Muscle layer of duodenum (tissue), 2 donors: ENCODE results near the gene LRRN4CL.
A peak's percentile ranks its signal among the peaks of the same experiment; 100 is the strongest.
"Not testable (repeated sequence)": the region's sequence is repeated elsewhere in the genome, so short reads cannot be mapped to it uniquely, and the experiment has no call there.

ENCODE experiments used
- H3K27ac ChIP-seq: one replicate; pipeline ENCODE4 v1.7.0; 2013; ENCODE audit warnings: mild to moderate bottlenecking, low read length
- H3K27me3 ChIP-seq: one replicate; pipeline ENCODE4 v1.7.0; 2013; ENCODE audit warnings: low read depth, mild to moderate bottlenecking, control low read depth, low read length
- H3K36me3 ChIP-seq, 2 donors: one replicate each; pipeline ENCODE4 v1.7.0; 2013; ENCODE audit warnings: low read length in 2 of 2, control low read depth in 1 of 2, mild to moderate bottlenecking in 1 of 2; ENCODE audit not compliant: insufficient read depth in 2 of 2, control insufficient read depth in 1 of 2
- H3K4me1 ChIP-seq, 2 donors: one replicate each; pipeline ENCODE4 v1.7.0; 2013; ENCODE audit warnings: low read length in 2 of 2, mild to moderate bottlenecking in 2 of 2, control low read depth in 1 of 2, moderate library complexity in 1 of 2; ENCODE audit not compliant: insufficient read depth in 2 of 2, control insufficient read depth in 1 of 2
- H3K4me3 ChIP-seq, 2 donors: one replicate each; pipeline ENCODE4 v1.7.0; 2013; ENCODE audit warnings: low read length in 2 of 2, low read depth in 1 of 2, mild to moderate bottlenecking in 1 of 2
- H3K9me3 ChIP-seq, 2 donors: one replicate each; pipeline ENCODE4 v1.7.0; 2013; ENCODE audit warnings: low read length in 2 of 2, control low read depth in 1 of 2, mild to moderate bottlenecking in 1 of 2; ENCODE audit not compliant: control insufficient read depth in 1 of 2
- donor health status: healthy.

The LRRN4CL gene

DNA sequence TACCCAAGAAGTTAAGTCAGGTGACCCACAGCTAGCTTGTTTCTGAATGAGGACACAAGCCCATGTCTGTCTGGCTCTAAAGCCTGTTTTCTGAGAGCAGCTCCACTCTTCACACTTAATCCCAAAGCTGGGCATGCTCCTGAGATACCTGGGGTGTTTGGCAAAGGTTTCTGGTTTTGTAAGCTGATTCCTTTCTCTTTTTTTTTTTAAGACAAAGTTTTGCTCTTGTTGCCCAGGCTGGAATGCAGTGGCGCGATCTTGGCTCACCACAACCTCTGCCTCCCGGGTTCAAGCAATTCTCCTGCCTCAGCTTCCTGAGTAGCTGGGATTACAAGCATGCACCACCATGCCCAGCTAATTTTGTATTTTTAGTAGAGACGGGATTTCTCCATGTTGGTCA is 4.3 kb upstream of the LRRN4CL start:
- peaks cover 25 to 30% of the 10 kb centered on the region in 2 donors for H3K36me3 ChIP-seq
- not testable (repeated sequence) for H3K27ac ChIP-seq, H3K4me3 ChIP-seq

DNA sequence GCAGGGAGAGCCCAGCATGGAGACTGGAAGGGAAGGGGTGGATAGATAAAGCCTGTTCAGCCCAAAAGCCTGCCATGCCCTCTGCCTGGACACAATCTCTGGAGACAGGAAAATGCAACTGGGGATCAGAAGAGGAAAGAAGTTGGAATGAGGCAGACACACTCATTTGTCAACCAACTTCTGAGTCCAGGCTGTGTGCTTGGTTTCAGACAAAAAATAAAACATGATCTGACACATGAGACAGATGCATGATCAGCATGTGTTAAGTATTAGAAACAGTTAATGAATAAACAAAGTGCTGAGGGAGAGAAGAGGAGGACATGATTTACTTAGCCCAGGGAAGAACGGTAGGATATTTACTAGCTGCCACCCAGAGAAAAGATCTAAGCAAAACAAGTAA is 839 bp downstream of the LRRN4CL start:
- H3K27me3 ChIP-seq = no peaks in the 10 kb centered on the region
- no peaks in the 10 kb centered on the region for H3K9me3 ChIP-seq
- peak overlapping the region; percentile 49 for H3K27ac ChIP-seq
- peaks cover 25 to 30% of the 10 kb centered on the region in 2 donors for H3K36me3 ChIP-seq
- peaks cover 0 to 12% of the 10 kb centered on the region in 2 donors for H3K4me1 ChIP-seq
- H3K4me3 ChIP-seq = peak overlapping the region; percentile 47

More for the DNA sequence above, 4.3 kb upstream of the LRRN4CL start:
- H3K9me3 ChIP-seq, H3K27me3 ChIP-seq: not testable (repeated sequence)
- peaks cover 0 to 12% of the 10 kb centered on the region in 2 donors for H3K4me1 ChIP-seq

DNA sequence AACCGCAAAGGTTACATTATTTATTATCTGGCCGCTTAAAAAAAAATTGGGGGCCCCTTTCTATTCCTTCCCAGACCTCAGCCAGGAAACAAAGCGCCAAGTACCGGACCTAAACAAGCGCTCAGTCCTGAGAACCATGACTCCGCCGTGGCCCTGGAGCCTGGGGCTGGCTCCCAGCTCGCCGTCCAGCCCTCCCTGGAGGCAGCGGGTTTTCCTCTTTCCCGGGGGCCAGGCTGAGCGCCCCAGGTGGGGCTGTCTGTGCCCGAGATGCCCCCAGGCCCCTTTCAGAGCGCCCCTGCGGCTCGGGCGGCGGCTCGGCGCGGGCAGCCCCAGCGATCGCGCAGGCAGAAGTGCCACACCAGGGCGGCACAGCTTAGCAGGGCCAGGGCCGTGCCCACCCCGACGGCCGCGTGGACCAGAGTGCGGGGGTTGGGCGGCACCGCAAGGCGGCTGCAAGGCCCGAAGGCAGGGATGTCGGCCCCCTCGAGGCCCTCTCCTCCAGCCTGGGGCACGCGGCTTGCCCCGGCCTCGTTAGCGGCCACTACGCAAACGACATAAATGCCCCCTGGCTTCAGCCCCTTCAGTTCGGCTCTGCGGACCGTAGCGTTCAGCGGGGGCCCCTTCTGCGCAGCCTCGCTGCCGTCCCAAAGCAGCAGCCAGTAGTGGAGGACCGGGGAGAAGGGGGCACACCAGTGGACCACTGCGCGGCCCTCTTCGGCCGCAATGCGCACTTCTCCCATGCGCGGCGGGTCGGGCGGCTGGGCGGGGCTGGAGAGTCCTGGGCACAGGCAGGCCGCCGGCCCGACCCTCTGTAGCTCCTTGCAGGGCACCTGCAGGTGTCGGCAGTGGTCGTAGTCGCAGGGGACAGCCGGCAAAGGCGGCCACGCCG is 1.6 kb downstream of the LRRN4CL start:
- Histone ChIP-seq H3K27me3 (no peaks in the 10 kb centered on the region), H3K36me3 (peaks cover 22 to 27% of the 10 kb centered on the region in 2 donors), H3K9me3 (no peaks in the 10 kb centered on the region), H3K4me3 (peak overlapping the region; percentile 47), H3K4me1 (peaks cover 0 to 12% of the 10 kb centered on the region in 2 donors), H3K27ac (no peak overlapping the region)

DNA sequence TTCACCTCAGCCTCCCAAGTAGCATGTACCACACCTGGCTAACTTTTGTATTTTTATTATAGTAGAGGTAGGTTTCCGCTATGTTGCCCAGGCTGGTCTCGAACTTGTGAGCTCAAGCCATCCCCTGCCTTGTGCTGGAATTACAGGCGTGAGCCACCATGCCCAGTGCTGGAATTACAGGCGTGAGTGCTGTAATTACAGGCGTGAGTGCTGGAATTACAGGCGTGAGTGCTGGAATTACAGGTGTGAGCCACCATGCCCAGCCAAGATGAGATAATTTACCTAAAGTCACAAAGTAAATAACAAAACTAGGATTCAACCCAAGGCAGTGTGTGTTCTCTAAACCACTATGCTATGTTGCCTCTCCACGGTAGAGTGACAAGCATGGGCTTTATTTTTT is 6.8 kb downstream of the LRRN4CL start:
- Histone ChIP-seq H3K27me3 (no peaks in the 10 kb centered on the region), H3K36me3 (peaks cover 0 to 5% of the 10 kb centered on the region in 2 donors), H3K4me1 (peaks cover 6 to 15% of the 10 kb centered on the region in 2 donors), H3K27ac (no peak overlapping the region), H3K4me3 (no peak overlapping the region), H3K9me3 (no peaks in the 10 kb centered on the region)

DNA sequence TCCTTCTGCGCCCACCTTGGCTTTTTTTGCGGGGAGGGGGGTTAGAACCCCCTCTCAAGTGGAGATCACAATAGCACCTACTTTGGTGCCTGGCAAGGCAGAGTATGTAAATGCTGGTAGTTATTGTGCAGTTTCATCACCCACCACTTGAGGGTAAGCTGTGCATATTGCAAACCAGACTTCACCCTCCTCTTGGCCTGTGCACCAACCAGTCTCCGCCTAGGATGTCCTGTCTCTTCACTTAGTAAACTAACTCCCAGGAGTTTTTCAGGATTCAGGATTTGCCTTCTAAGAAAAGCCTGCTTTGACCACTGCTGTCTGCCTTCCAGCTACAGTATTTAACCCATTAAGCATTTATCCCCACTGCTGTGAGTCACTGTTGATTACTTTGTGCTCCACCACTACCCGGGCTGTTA is 8.5 kb downstream of the LRRN4CL start:
- no peak overlapping the region for H3K27ac ChIP-seq
- peaks cover 13 to 19% of the 10 kb centered on the region in 2 donors for H3K36me3 ChIP-seq
- peaks cover 6 to 26% of the 10 kb centered on the region in 2 donors for H3K4me1 ChIP-seq
- H3K27me3 ChIP-seq = no peaks in the 10 kb centered on the region
- H3K4me3 ChIP-seq = no peak overlapping the region
- no peaks in the 10 kb centered on the region for H3K9me3 ChIP-seq

DNA sequence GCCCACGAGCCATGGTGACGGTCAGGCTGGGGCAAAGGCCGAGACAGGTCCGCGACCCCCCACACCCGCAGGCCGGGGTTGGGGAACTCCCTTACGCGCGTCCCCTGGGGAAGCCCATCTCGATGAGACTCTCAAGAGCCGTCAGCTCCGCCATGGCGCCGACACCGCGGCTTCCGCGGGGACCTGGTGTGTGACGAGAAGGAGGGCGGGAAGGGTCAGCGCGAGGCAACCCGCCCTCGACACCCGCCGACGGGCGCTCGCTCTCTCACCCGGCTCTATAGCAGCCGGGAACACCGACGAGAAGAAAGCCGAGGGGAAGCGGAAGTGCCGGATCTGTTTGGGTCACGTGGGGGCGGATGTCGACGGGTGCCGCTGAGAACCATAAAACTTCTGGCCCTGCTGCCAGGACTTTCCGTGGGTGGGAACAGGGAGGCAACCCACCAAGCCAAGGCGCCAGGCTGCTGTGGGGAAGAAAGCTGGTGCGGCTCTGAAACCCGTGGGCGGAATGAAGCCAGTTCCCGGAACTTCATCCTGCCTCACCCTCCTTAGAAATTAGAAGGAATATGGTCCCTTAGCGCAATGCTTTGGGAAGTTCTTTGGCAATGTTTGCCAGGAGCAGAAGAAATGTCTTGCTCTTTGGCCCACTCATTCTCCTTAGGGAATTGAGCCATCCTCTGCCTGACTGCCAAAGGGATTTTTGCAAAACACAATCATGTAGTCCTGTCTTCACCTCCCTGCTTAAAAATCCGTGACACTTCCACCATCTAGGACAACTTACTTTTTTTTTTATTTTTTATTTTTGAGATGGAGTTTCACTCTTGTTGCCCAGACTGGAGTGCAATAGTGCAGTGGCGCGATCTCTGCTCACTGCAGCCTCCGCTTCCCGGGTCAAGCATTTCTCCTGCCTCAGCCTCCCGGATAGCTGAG is 10.3 kb downstream of the LRRN4CL start, which contains the start of gene UBXN1:
UBXN1 (minus strand) TSS at position 304 of the 927 bp plus-strand sequence; CDS start at position 154, 150 bp downstream.
- peak within 1 kb of the TSS; percentile 84 to 96 for H3K4me3 ChIP-seq
- peaks cover 6 to 26% of the 10 kb centered on the region in 2 donors for H3K4me1 ChIP-seq
- H3K27ac ChIP-seq = peak within 1 kb of the TSS; percentile 83
- H3K36me3 ChIP-seq = peaks cover 13 to 24% of the 10 kb centered on the region in 2 donors
- H3K27me3 ChIP-seq = no peaks in the 10 kb centered on the region
- H3K9me3 ChIP-seq = no peaks in the 10 kb centered on the region

DNA sequence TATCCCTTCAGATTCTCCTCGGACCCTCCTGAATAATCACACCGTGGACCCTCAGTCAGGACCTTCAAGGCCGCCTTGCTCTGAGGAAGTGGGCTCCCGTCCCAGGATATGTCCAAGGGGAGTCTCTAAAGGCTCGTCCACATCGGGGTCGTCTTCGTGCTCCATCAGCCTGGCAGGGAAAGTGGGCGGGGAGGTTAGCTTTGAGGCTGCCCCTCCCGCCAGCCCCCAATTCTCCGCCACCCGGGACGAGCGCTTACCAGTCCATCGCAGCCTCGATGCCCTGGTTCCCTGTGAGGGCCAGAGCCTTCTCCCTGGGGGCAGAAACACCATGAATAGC is 10.9 kb downstream of the LRRN4CL start:
- H3K27ac ChIP-seq = peak overlapping the region; percentile 83
- peaks cover 6 to 29% of the 10 kb centered on the region in 2 donors for H3K4me1 ChIP-seq
- H3K27me3 ChIP-seq = no peaks in the 10 kb centered on the region

DNA sequence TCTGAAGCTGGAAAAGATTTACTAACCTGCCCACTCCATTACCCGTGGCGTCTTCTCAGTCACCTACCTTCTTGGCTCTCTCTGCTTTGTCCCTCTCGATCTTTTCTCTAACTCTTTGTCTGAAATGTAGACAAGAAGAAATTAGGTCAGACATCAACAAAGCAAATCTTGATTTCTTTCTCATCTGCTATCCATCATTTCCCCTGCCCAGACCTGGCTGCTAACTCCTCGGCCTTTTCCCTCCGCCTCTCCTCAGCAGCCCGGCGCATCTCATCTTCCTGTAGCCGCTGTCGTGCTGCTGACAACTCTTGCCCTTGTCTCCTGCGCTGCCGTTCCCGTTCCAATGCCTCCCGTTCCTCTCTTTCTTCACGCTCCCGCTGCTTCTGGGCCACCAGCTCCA is 11.6 kb downstream of the LRRN4CL start:
- Histone ChIP-seq H3K4me1 (peaks cover 6 to 35% of the 10 kb centered on the region in 2 donors), H3K9me3 (no peaks in the 10 kb centered on the region), H3K27ac (peak overlapping the region; percentile 83), H3K36me3 (peaks cover 13 to 24% of the 10 kb centered on the region in 2 donors), H3K4me3 (peak overlapping the region; percentile 84 to 96), H3K27me3 (no peaks in the 10 kb centered on the region)

More for the DNA sequence above, 10.9 kb downstream of the LRRN4CL start:
- no peaks in the 10 kb centered on the region for H3K9me3 ChIP-seq
- H3K4me3 ChIP-seq = peak overlapping the region; percentile 84 to 96
- peaks cover 13 to 24% of the 10 kb centered on the region in 2 donors for H3K36me3 ChIP-seq

DNA sequence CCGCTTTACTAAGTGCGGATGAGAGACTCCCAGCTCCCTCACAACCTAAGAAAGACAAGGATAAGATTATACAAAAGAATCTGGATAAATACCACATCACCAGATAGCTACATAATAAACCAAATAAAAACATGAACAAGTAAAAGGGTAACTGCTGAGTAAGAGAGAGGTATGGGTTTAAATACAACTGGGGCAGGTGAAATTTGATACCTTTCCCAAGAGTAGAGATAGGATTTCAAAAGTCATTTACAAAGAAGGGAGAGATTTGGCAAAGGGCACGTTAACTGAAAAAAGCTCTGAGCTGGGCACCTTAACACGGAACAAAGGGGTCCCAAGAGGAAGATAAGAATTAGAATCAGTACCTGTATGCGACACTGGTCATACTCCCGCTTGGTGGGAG is 12.2 kb downstream of the LRRN4CL start:
- no peak overlapping the region for H3K4me3 ChIP-seq
- H3K4me1 ChIP-seq = peaks cover 6 to 41% of the 10 kb centered on the region in 2 donors
- peaks cover 13 to 24% of the 10 kb centered on the region in 2 donors for H3K36me3 ChIP-seq
- no peak overlapping the region for H3K27ac ChIP-seq
- no peaks in the 10 kb centered on the region for H3K27me3 ChIP-seq
- no peaks in the 10 kb centered on the region for H3K9me3 ChIP-seq

DNA sequence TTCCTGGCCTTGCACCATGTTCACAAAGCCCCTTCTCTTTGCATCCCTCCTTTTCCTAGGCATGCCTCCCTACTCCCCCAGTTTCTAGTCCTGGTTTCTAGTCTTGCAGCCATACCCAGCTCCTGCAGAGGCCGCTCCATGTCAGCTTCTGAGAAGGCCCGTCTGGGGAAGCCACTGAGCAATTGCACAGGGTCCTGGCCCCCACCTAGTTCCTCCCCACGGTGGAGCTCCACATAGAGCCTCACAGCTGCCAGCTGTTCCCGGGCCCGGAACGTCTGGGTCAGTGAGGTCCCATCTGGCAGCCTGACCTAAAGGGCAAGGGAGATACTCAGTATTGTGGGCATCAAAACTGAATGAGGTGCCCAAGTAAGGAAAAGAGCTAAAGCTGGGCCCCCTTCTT is 12.6 kb downstream of the LRRN4CL start:
- Histone ChIP-seq H3K36me3 (peaks cover 13 to 24% of the 10 kb centered on the region in 2 donors), H3K4me1 (peaks cover 6 to 41% of the 10 kb centered on the region in 2 donors), H3K27ac (no peak overlapping the region), H3K27me3 (no peaks in the 10 kb centered on the region), H3K9me3 (no peaks in the 10 kb centered on the region), H3K4me3 (no peak overlapping the region)

DNA sequence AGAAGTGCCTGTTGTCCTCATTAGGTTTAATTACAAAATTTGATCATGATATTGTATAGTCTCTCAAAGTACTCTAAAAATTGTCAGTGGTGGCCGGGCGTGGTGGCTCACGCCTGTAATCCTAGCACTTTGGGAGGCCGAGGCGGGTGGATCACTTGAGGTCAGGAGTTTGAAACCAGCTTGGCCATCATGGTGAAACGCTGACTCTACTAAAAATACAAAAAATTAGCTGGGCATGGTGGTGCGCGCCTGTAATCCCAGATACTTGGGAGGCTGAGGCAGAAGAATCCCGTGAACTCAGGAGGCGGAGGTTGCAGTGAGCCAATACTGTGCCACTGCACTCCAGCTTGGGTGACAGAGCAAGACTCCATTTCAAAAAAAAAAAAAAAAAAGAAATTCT is 13.9 kb downstream of the LRRN4CL start:
- Histone ChIP-seq H3K36me3 (peaks cover 13 to 24% of the 10 kb centered on the region in 2 donors), H3K4me1 (peaks cover 6 to 47% of the 10 kb centered on the region in 2 donors)
- not testable (repeated sequence) for H3K9me3 ChIP-seq, H3K4me3 ChIP-seq, H3K27ac ChIP-seq, H3K27me3 ChIP-seq
